Activated CD8-positive, alpha-beta memory T cell treated with anti-CD3 and anti-CD28 coated beads, Interleukin-2, amount 50 U/mL, for 1 hour (primary cell): ENCODE measurements around the gene ITFG2.

Source experiments
- DNase-seq: peaks from one replicate; pipeline ENCODE4 v3.0.0-alpha.2; 2020; ENCODE audit errors: extremely low read depth

Gene ITFG2

DNA sequence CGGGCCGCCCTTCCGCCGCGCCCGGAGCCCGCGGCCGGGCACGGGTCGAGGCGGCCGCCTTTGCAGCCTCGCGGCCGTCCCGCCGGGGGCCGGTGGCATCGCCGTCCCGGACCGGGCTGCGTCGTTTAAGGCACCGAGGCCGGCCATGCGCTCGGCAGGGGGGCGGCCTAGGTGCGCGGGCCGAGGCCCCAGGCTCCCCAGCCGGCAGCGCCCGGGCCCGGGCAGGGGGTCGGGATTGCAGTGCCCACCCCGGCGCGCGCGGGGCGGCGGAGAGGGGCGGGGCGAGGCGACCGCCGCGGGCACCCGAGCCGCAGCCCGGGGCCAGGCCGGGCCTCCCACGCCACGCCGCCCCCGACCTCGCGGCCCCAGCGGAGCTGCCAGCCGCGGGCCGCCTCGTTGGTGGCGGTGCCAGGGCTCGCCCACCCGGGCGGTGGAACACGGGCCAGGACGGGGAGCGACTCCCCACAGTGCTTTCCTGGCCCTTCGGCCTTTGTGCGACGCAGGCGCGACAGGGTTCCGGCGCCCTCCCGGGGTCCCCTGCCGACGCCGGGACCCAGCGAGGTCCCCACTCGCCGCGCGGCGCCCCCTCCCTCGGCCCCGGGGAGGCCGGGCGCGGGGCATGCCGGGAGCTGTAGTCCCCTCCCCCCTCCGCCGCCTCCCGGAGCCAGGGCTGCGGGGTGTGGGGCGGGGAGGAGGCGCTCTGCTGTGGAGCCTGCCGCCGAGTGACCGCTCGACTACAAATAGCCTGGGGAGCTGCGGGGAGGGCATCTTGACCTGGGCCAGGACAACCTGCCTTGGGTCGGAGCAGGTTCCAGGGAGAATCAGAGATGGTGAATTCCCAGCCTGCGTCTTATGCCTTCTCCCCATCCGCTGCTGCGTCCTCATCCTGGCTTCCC is 16.9 kb upstream of the ITFG2 start:
- no peak for DNase-seq

DNA sequence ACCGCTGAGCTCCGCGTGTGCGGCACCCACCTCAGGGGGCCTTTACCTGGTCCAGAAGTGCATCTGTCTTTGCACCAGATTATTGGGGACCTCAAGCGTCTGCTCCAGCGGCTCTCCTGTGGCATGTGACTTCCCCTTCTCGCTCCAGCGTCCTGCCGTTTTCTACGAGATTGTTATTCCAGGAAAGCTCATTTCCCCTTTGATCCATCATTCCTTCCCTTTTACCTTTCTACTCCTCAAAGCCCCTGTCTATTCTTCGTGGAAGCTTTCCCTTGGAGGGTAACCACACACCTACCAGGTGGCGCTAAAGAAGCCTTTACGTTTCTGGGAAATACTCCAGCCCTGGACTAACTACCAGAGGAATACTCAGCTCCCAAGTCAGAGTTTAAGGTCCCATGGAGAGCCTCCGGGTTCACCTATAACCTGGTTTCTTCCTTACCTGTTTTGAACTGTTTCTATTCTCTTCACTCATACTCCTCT is 16.2 kb upstream of the ITFG2 start:
- no peak for DNase-seq

DNA sequence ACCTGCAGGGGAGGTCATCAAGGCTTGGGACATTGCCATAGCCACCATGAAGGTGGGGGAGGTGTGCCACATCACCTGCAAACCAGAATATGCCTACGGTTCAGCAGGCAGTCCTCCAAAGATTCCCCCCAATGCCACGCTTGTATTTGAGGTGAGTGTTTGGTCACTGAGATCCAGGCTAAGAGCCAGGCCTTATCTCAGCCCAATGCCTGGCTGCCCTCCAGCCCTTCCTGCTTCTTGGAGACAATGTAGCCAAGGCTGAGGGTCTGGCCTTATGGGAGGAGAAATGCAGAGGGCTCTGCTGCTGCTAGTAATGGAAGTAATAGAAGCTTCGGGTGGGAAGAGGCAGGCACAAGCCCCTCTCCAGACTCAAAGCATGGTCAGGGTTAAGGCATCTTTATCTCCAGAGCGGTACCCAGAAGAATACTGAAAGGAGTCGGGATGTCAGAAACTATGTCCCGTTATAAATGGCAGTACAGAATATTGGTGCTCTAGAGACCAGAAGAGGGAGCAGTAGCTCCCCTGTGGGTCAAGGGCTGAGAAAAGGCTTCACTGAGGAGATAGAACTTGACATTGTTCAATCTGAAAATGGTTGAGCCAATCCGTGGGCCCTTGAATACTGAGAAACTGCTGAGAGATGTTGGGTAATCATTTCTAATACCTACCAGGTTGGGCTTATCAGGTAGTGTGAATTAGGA is 14.6 kb upstream of the ITFG2 start:
- no peak for DNase-seq

DNA sequence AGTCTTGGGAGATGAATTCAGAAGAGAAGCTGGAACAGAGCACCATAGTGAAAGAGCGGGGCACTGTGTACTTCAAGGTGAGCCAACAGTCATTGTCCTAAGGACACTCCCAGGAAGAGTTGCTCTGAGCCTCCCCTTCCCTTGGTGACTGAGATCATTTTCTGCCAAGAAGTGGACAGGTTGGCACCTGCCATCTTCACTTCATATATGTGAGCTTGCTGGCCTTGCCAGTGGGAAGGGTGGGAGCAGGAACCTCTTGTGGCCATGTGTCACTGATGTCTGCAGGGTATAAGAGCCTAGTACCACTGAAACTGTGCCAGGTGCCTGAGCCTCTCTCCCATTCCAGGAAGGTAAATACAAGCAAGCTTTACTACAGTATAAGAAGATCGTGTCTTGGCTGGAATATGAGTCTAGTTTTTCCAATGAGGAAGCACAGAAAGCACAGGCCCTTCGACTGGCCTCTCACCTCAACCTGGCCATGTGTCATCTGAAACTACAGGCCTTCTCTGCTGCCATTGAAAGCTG is 12.4 kb upstream of the ITFG2 start:
- no peak for DNase-seq

DNA sequence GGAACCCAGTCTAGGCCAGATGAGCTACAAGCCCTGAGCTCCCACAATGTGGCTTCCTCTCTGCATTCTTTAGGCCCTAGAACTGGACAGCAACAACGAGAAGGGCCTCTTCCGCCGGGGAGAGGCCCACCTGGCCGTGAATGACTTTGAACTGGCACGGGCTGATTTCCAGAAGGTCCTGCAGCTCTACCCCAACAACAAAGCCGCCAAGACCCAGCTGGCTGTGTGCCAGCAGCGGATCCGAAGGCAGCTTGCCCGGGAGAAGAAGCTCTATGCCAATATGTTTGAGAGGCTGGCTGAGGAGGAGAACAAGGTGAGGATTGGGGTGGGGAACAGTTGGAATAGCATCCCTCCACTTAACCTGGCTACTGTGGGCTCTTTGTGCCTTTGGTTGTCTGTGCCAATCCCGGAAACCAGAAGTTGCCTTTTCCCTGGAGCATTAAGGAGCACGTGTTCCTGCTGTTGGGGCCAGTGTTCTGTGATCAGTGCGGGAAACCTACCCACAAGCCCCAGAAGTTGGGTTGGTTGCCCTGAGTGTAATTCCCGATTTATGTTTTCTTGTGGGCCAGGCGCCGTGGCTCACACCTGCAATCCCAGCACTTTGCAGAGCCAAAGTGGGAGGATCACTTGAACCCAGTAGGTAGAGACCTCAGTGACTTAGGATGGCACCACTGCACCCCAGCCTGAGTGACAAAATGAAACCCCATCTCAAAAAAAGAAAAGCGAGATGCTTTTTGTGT is 11.3 kb upstream of the ITFG2 start:
- DNase-seq, result no peak

DNA sequence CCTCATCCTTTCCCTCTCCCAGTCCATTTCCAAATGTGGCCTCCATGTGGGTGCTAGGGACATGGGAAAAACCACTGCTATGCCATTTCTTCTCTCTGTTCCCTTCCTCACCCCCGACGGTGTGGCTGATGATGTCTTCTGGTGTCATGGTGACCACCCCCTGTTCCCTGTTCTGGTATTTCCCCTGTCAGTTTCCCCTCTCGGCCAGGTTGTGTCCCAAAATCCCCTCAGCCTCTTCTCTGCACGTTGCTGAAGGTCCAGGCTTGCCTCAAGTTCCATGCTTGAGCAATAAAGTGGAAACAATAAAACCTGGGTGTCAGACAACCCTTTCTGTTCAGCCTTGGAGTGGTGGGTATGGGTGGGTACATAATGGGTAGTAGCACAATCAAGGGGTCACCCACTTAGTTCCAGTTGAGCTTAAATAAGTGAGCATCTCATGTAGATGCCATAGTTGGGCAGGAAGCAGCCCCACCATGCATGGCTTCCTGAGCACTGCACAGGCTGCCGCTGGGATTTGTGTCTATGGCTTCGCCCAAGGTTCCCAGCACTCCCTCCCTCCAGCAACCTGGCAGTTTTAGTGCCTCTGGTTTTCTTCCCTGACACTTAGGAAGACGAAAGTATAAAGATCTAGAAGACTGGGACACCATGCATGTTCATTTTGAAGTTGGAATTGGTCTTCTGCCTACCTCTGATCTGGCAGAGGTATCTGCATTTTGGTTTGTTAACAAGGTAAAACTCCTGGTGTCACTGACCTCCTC is 8.7 kb upstream of the ITFG2 start:
- DNase-seq, result no peak

DNA sequence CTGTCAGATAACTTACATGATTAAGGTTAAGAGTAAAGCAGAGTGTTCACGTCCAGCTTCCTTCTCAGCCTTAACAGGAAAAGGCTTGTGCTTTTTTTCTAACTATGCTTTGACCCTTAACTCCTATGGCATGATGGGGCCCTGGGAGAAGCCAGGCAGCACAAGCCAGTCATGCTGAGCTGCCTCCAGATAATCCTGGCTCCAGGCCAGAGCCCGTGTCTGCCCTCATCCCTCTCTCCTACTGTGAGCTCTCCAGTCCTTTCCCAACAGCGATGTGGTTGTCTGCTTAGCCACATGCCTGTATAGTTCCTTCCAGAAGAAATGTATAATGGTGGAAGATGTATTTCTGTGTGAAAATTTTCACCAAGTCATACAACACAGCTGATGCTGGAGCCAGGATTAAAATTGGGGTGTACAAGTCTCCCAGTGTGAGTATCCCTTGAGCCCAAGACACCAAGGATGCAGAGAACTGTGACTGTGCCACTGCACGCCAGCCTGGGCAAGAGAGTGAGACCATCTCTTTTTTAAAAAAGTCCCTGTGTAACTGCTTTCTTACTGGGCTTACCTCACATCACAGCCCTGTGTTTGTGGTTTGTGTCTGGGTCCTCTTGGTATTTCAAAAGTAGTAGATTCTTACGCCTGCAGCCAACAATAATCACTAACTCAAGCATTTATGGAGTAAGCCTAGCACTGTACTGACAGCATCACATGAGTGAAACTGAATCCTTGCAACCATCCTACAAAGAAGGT is 7.9 kb upstream of the ITFG2 start:
- DNase-seq, result no peak

DNA sequence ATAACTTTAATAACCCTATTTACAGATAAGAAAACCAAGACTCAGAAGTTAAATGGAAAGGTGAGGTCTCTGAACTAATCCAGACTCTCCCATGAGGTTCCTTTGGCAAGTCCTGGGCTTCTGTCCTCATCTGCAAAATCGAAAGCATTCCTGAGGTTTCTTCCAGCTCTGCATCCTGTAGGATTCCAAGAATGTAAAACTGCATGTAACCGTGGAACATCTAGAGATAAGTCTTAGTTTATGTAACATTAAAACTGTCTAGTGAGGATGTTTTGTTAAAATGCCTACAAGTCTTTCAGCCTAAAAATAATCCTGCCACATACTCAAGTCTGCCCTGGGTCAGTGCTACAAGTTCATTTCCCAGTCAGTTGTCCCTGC is 7.3 kb upstream of the ITFG2 start:
- DNase-seq, result no peak

DNA sequence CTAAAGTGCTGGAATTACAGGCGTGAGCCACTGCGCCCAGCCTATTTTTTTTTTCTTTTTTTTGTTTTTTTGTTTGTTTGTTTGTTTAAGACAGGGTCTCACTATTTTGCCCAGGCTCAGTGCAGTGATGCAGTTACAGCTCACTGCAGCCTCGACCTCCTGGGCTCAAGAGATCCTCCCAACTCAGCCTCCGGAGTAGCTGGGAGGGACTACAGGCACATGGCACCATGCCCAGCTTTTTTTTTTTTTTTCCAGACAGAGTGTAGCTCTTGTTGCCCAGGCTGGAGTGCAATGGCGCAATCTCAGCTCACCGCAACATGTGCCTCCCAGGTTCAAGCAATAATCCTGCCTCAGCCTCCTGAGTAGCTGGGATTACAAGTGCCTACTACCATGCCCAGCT is 5.8 kb upstream of the ITFG2 start:
- no peak for DNase-seq

DNA sequence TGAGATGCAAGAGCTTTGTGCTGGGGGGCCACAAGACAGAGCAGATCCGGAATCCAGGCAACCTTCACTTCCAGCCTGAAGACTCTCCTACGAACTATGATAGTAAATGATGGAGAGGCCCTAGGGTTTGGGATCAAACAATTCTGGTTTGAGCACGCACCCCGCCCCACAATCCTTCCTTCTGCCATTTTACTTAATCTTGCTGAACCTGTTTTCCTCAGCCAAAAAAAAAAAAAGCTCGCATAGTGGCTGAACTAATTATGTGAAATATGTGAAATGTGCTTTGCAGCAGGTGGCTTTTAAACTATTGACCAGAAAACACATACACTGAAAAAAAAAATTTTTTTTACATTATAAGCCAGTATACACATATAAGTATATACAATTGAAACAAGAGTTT is 667 bp upstream of the ITFG2 start:
- DNase-seq, result no peak

DNA sequence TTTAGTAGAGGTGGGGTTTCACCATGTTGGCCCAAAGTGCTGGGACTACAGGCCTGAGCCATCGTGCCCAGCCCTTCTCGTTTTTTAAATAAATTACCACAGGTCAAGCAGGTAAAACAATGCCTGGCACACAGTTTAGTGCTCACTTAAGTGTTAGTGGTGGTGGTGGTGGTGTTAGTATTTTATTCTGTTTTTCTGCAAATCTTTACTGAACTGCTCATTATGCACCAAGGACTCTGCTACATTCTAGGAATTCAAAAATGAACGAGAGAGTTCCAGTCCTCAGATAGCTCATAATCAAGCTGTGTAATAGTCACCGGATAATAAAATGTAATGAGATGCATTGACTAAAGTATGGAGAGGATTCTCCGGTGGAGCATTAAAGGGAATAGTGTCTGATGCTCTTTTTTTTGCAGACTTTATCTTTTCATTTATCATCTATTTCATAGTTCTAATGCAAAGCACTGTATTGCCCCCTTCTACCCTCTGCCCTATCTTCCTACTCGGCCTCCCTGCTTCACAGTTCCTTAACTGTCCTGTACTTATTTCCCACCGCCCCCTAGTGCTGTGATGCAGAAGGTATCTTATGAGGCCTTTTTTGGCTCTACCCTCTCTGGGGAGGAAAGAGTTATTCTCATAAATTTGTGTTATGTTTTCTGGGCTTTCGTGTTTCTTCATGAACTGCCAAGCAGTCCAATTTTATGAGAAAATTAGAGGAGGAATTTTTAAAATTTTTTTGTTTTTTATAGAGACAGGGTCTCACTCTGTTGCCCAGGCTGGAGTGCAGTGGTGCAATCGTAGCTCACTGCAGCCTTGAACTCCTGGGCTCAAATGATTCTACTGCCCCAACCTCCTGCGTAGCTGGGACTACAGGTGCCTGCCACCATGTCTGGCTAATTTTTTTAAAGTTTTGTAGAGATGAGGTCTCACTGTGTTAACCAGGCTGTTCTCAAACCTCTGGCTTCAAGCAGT is 1.0 kb downstream of the ITFG2 start:
- DNase-seq, result no peak

DNA sequence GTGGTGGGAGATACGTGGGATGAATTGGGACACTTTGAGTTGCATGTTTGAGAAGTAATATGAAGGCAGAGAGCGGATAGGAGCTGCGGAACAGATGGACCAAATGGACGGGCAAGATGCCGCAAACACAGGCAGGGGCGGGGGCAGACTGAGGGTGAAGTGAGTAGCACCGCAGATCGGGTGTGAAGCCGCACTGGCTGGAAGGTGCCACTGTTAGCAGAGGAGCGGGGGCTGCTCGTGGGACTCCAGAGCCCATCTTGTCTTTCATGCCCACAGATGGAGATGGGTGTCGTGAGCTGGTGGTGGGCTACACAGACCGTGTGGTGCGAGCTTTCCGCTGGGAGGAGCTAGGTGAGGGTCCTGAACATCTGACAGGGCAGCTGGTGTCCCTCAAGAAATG is 7.3 kb downstream of the ITFG2 start:
- DNase-seq, result no peak

DNA sequence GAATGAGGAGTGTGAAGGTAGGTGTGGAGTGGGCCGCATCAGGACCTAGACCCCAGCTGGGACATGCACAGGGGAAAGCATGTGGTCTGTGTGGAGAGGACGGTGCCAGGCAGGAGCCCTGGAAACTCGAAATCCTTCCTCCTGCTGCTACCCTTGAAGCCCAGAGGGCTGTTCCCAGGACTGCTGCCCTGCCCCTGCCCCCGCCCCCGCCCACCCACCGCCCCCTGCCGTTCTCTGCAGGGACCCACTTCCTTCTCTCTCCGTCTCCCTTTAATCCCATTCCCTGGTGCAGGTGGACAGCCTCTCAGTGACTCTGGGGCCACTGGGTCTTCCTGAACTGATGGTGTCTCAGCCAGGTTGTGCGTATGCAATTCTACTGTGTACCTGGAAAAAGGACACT is 8.0 kb downstream of the ITFG2 start:
- DNase-seq, result no peak

DNA sequence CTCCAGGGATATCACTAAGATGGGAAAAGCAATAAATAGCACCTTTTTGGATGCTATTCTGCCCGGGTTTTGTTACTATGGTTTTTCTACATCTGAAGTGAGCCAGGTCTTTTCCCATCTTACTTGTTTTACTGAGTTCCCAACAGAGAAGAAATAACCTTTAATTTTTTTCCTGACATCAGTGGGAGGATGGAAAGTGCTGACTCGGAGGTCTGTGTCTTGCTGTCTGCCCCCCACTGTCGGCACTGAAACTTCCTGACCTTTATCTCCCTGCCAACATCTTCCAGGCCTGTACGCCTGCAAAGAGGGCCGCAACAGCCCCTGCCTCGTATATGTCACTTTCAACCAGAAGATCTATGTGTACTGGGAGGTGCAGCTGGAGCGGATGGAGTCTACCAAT is 11.0 kb downstream of the ITFG2 start:
- DNase-seq, result no peak

DNA sequence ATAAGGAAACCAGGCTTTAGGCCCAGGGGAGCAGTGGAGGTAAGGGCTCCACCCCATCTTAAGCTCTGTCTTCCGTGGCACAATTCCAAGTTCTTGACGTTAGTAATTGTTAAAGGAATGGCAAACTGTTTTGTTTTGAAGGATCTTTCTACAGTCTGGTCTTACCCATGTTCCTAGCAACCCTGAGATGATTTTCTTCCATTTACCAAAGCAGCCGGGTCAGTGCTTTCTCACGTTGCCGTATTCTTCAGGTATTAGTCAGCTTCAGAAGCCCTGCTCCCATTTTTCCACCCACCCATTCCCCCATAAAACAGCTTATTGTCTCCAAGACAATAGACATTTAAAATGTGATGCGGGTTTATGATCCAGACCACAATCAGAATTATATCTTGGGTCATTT is 12.1 kb downstream of the ITFG2 start:
- DNase-seq, result no peak

DNA sequence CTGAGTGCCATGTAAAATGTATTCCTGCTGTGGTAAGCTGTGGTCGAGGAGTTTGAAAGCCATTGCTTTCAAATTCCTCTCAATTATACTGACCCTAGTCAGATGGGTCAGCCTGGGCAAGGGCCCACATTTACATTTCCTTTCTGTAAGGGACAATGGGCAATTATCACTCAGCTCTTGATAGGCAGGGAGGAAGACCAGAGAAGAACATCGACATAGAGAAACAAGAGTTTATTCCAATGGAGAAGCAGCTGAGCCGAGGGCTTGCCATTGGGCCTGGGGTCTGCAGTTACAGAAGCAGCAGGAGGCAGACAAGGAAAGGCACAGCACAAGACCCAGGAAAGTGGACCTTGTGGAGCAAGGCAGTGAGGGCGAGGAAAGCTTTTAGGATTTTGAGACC is 12.7 kb downstream of the ITFG2 start:
- DNase-seq, result no peak

DNA sequence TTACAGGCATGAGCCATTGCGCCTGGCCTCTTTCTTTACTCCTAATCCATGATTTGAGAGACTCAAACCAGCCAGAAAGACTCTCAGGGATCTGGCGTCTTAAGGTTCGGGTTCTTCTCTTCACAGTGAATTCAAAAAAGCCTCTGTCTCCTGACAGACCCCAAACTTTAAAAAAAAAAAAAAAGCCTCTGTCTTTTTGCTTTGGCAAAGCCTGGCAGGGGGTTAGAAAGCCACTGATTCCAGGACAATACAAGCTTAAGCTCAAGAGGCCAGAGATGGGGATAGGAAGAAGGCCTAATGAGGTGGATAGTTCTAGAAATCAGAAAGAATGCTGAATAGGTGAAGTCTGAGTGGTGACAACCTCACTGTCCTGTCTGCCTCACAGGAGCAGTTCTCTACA is 13.6 kb downstream of the ITFG2 start:
- DNase-seq, result no peak

DNA sequence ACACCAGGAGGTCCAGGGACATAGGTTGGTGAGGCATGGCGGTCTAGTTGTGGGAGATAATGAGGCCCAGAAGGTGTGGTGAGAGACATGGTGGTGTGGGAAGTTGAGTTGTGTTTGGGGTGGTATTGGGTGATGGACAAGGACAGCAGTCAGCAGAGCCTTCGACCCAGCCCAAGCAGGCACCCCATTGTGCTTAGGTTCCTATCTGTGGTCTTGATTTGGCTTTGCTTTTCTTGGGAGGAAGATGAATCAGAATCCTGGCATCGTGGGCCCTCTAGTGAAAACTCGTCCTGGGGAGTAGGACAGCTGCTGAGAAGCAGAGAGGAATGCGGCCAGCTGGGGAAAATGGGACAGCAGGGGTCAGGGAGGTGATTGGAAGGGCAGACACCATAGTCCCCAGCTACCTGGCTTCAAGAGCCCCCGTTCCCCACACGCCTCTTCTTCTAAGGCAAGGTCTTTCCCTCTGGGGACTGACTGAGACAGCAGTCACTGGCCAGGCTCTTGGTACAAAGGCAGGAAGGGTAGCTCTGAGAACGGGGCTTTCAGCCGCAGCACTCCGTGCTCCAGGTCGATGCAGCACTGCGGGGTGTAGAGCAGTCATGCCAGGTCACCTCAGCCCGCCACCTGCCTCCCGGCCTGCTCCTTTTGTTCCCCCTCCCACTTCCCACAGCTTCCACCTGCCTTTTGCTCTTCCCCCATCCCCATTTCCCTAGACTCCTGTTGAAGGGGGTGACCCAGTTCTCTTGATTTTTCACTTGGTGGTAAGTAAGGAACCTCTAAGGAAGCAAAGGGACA is 14.4 kb downstream of the ITFG2 start:
- DNase-seq, result no peak

DNA sequence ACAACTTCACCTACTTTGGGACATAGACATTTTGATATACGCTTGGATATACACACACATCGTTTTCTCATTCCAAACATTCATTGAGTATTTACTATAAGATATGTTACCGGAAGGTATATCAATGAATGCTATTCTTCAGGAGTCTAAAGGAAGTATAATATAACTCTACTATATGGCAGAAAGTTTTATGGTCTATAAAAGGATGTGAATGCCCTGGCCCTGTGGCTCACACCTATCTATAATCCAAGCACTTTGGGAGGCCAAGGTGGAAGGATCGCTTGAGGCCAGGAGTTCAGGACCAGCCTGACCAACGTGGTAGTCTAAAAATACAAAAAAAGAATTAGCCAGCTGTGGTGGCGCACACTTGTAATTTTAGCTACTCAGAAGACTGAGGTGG is 16.8 kb downstream of the ITFG2 start:
- DNase-seq, result no peak
